Measurements from ENCODE around the gene MXRA7.

The MXRA7 gene

GRCh38 chr17:76697702-76698465 is 12.9 kb downstream of the MXRA7 start:
- no peak for DNase-seq (ENCODE audit: extremely low read depth in 1 of 2, low read depth in 1 of 2)

- no peak for DNase-seq (ENCODE audit: extremely low read depth in 1 of 2, low read depth in 1 of 2)
Measured at GRCh38 chr17:76696763-76697701, 13.7 kb downstream of the MXRA7 start.

- DNase-seq (ENCODE audit: extremely low read depth in 1 of 2, low read depth in 1 of 2): no peak
Measured at GRCh38 chr17:76695059-76695831, 15.5 kb downstream of the MXRA7 start.

GRCh38 chr17:76691379-76692191 is 19.2 kb downstream of the MXRA7 start:
- no peak for DNase-seq (ENCODE audit: extremely low read depth in 1 of 2, low read depth in 1 of 2)

- DNase-seq (ENCODE audit: extremely low read depth in 1 of 2, low read depth in 1 of 2): no peak
Measured at GRCh38 chr17:76690596-76691280, 20.0 kb downstream of the MXRA7 start.

GRCh38 chr17:76689859-76690258 is 20.9 kb downstream of the MXRA7 start:
- no peak for DNase-seq (ENCODE audit: extremely low read depth in 1 of 2, low read depth in 1 of 2)

GRCh38 chr17:76688165-76688622 is 22.6 kb downstream of the MXRA7 start:
- DNase-seq (ENCODE audit: extremely low read depth in 1 of 2, low read depth in 1 of 2): no peak

GRCh38 chr17:76687298-76688164 is 23.2 kb downstream of the MXRA7 start:
- no peak for DNase-seq (ENCODE audit: extremely low read depth in 1 of 2, low read depth in 1 of 2)

- no peak for DNase-seq (ENCODE audit: extremely low read depth in 1 of 2, low read depth in 1 of 2)
Measured at GRCh38 chr17:76686538-76687297, 24.0 kb downstream of the MXRA7 start.

- DNase-seq (ENCODE audit: extremely low read depth in 1 of 2, low read depth in 1 of 2): no peak
Measured at GRCh38 chr17:76685846-76686245, 24.9 kb downstream of the MXRA7 start.

GRCh38 chr17:76685366-76685765 is 25.4 kb downstream of the MXRA7 start:
- DNase-seq (ENCODE audit: extremely low read depth in 1 of 2, low read depth in 1 of 2): no peak

GRCh38 chr17:76684756-76685155 is 26.0 kb downstream of the MXRA7 start:
- no peak for DNase-seq (ENCODE audit: extremely low read depth in 1 of 2, low read depth in 1 of 2)

GRCh38 chr17:76683921-76684745 is 26.6 kb downstream of the MXRA7 start:
- DNase-seq (ENCODE audit: extremely low read depth in 1 of 2, low read depth in 1 of 2): no peak

- DNase-seq (ENCODE audit: extremely low read depth in 1 of 2, low read depth in 1 of 2): no peak
Measured at GRCh38 chr17:76683011-76683755, 27.6 kb downstream of the MXRA7 start.

GRCh38 chr17:76682296-76682695 is 28.5 kb downstream of the MXRA7 start:
- no peak for DNase-seq (ENCODE audit: extremely low read depth in 1 of 2, low read depth in 1 of 2)
